HG02588 (cell line): Measurements from ENCODE around the gene DENND4B.
"Not testable (repeated sequence)": the region's sequence is repeated elsewhere in the genome, so short reads cannot be mapped to it uniquely, and the experiment has no call there.

Experiments used
- ATAC-seq: cut with Tn5 transposase; IDR thresholded peaks from one replicate; pipeline ENCODE4 v1.9.1; 2021; ENCODE audit warnings: mild to moderate bottlenecking, moderate library complexity; ENCODE audit not compliant: unreplicated experiment

Gene DENND4B

GRCh38 chr1:153891042-153891441 is 55.5 kb downstream of the DENND4B start:
- ATAC-seq = not testable (repeated sequence)

- no peak for ATAC-seq
Observed at GRCh38 chr1:153888533-153888932, 58.0 kb downstream of the DENND4B start.

- no peak for ATAC-seq
Observed at GRCh38 chr1:153886127-153886526, 60.4 kb downstream of the DENND4B start.

- no peak for ATAC-seq
Observed at GRCh38 chr1:153883223-153883622, 63.3 kb downstream of the DENND4B start.

- ATAC-seq = no peak
Observed at GRCh38 chr1:153882296-153882912, 64.1 kb downstream of the DENND4B start.

GRCh38 chr1:153881751-153882150 is 64.8 kb downstream of the DENND4B start:
- ATAC-seq = no peak

- ATAC-seq = no peak
Observed at GRCh38 chr1:153880962-153881361, 65.6 kb downstream of the DENND4B start.

- no peak for ATAC-seq
Observed at GRCh38 chr1:153880024-153880423, 66.5 kb downstream of the DENND4B start.
